DND-41 (cell line): ENCODE data around the gene GPN1.
A peak's percentile ranks its signal among the peaks of the same experiment; 100 is the strongest.
"Not testable (repeated sequence)": the region's sequence is repeated elsewhere in the genome, so short reads cannot be mapped to it uniquely, and the experiment has no call there.

Source experiments
- ATAC-seq: fragments of 200-7000 bp; cut with Tn5 transposase; 3 replicates; pipeline ENCODE4 v1.9.1; 2021; ENCODE audit warnings: low read depth; ENCODE audit not compliant: insufficient read depth
- DNase-seq: peaks from one replicate; pipeline ENCODE4 v3.0.0-alpha.2; 2020
- H2AFZ ChIP-seq: 2 replicates; pipeline ENCODE4 v1.6.0; 2012; ENCODE audit warnings: low read depth, low read length
- H3K27ac ChIP-seq: 2 replicates; pipeline ENCODE4 v1.5.1; 2012; ENCODE audit warnings: low read length, inconsistent platforms
- H3K27me3 ChIP-seq: fragments of 200-600 bp; sonication (generic); 2 replicates; pipeline ENCODE4 v1.6.0; 2012; ENCODE audit warnings: low read length, mild to moderate bottlenecking, inconsistent platforms; ENCODE audit not compliant: insufficient read depth, poor library complexity
- H3K36me3 ChIP-seq: 2 replicates; pipeline ENCODE4 v1.5.1; 2012; ENCODE audit warnings: low read length, inconsistent platforms; ENCODE audit not compliant: insufficient read depth
- H3K4me1 ChIP-seq: 2 replicates; pipeline ENCODE4 v1.5.1; 2012; ENCODE audit warnings: mild to moderate bottlenecking, low read length; ENCODE audit not compliant: insufficient read depth
- H3K4me2 ChIP-seq: 2 replicates; pipeline ENCODE4 v1.6.0; 2012; ENCODE audit warnings: mild to moderate bottlenecking, moderate library complexity, low read length, inconsistent platforms; ENCODE audit not compliant: insufficient read depth
- H3K4me3 ChIP-seq, 2 experiments: fragments of 200-600 bp in 1 of 2; shearing (Covaris generic) in 1 of 2; 2 replicates each; pipeline ENCODE4 v1.5.1; 2012 to 2016; ENCODE audit warnings: inconsistent platforms in 2 of 2, low read length in 2 of 2, mild to moderate bottlenecking in 2 of 2, low read depth in 1 of 2, moderate library complexity in 1 of 2
- H3K79me2 ChIP-seq: 2 replicates; pipeline ENCODE4 v1.6.0; 2012; ENCODE audit warnings: low read length, inconsistent platforms; ENCODE audit not compliant: insufficient read depth
- H3K9ac ChIP-seq: 2 replicates; pipeline ENCODE4 v1.6.0; 2012; ENCODE audit warnings: low read depth, mild to moderate bottlenecking, inconsistent platforms, low read length, moderate library complexity
- H3K9me3 ChIP-seq: 2 replicates; pipeline ENCODE4 v1.5.1; 2012; ENCODE audit warnings: low read length, moderate library complexity, mild to moderate bottlenecking, inconsistent platforms; ENCODE audit not compliant: insufficient read depth, severe bottlenecking
- H4K20me1 ChIP-seq: 2 replicates; pipeline ENCODE4 v1.6.0; 2012; ENCODE audit warnings: low read length; ENCODE audit not compliant: insufficient read depth
- EZH2 ChIP-seq: IDR thresholded peaks from 3 replicates; pipeline ENCODE4 v1.6.1; 2012; ENCODE audit warnings: borderline replicate concordance, low read depth, mild to moderate bottlenecking, moderate library complexity, low read length, inconsistent platforms; ENCODE audit not compliant: severe bottlenecking
- TF ChIP-seq, protein P1 (sequence below): IDR thresholded peaks from 2 replicates; pipeline ENCODE4 v1.5.1; 2012; ENCODE audit warnings: borderline replicate concordance, low read length, moderate library complexity, mild to moderate bottlenecking; ENCODE audit not compliant: poor library complexity, severe bottlenecking; ENCODE audit errors: extremely low read depth

GPN1 gene

DNA sequence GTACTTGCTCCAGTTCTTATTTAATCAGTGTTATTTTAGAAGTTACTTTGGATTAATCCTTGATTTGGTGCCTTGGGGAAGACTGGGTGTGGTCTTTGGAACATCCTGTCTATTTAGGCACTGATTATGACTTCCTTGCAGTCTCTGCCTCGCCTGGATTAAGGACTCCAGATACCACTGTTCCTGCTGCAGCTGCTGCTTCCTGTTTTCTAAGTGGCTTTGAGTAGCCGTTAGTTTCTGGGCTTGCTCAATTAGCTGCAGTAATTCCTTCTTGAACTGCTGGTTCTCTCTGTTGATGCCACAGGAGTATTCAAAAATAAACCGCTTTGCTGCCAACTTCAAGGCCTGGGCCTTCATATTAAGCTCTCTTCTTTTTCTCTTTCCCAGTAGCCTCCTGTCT lies 1.9 kb upstream of the GPN1 start:
- not testable (repeated sequence) for H4K20me1 ChIP-seq, H2AFZ ChIP-seq, H3K27me3 ChIP-seq, H3K9me3 ChIP-seq, H3K4me3 ChIP-seq
- H3K9ac ChIP-seq = peak overlapping the region; percentile 68
- peaks cover 46% of the 10 kb centered on the region for H3K4me1 ChIP-seq
- peak overlapping the region; percentile 73 for H3K4me2 ChIP-seq
- peaks cover 26% of the 10 kb centered on the region for H3K79me2 ChIP-seq
- peaks cover 24% of the 10 kb centered on the region for H3K36me3 ChIP-seq
- peak; percentile 21; the same call in 2 of the 3 replicates for ATAC-seq
- H3K27ac ChIP-seq = peak overlapping the region; percentile 86
- peak; percentile 35 for DNase-seq

DNA sequence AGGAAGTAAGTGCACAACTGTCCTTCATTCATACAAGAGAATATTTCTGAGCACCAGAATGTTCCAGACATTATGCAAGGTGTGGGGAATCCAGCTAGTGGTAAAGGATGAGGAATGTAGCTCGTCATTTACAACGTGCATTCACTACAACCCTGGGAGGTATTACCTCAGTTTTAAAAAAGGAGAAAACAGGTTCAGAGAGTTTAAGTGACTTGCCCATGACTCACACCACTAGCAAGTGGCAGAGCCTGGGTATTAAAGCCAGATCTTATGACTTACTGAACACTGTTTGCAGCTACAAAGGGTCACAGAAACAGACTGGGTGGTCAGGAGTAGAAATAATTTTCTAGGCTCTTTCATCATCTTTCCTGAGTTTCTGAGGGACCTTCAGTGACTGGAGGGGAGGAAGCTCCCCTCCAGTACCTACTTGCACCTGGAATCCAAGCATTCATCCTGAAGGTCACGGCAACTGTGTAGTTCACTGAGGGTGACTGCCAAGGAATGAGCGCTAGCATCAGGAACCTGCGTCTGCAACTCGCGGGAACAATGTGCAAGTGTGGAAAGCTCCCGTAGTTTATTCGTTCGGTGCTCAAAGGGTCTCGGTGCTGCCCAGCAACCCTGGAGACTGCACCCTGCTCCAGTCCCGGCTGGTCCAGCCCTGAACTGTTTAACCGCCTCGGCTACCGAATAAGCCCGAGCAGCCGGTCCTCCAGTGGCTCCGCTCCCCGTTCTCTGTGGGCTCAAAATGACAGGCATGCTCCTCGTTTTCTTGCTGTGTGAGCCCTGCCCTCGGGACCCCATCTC lies 685 bp upstream of the GPN1 start:
- H3K4me3 ChIP-seq = peak overlapping the region; percentile 57 to 85; a peak in 3 of 4 replicates
- H3K27me3 ChIP-seq = no peaks in the 10 kb centered on the region
- ATAC-seq (no peak; the same call in 2 of the 3 replicates), DNase-seq (no peak)
- H3K79me2 ChIP-seq = peaks cover 28% of the 10 kb centered on the region
- no peaks in the 10 kb centered on the region for H4K20me1 ChIP-seq
- peak overlapping the region; percentile 68 for H3K9ac ChIP-seq
- no peak for TF ChIP-seq EZH2
- TF ChIP-seq, protein P1, sequence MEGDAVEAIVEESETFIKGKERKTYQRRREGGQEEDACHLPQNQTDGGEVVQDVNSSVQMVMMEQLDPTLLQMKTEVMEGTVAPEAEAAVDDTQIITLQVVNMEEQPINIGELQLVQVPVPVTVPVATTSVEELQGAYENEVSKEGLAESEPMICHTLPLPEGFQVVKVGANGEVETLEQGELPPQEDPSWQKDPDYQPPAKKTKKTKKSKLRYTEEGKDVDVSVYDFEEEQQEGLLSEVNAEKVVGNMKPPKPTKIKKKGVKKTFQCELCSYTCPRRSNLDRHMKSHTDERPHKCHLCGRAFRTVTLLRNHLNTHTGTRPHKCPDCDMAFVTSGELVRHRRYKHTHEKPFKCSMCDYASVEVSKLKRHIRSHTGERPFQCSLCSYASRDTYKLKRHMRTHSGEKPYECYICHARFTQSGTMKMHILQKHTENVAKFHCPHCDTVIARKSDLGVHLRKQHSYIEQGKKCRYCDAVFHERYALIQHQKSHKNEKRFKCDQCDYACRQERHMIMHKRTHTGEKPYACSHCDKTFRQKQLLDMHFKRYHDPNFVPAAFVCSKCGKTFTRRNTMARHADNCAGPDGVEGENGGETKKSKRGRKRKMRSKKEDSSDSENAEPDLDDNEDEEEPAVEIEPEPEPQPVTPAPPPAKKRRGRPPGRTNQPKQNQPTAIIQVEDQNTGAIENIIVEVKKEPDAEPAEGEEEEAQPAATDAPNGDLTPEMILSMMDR = no peak
- peak overlapping the region; percentile 98 for H2AFZ ChIP-seq
- H3K36me3 ChIP-seq = peaks cover 27% of the 10 kb centered on the region
- H3K9me3 ChIP-seq = no peaks in the 10 kb centered on the region
- peak overlapping the region; percentile 73 for H3K4me2 ChIP-seq
- H3K27ac ChIP-seq = peak overlapping the region; percentile 86
- peaks cover 46% of the 10 kb centered on the region for H3K4me1 ChIP-seq

DNA sequence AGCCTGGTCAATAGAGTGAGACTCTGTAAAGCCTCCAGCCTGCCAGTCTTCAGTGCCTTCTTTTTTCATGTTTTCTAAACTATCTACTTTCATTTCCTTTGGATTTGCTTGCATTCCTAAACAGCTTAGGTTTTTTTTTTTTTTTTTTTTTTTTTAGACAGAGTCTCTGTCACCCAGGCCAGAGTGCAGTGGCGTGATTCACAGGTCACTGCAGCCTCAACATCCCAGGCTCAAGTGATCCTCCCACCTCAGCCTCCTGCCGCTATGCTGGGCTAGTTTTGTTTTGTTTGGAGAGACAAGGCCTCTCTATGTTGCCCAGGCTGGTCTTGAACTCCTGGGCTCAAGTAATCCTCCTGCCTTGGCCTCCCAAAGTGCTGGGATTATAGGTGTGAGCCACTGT lies 1.4 kb downstream of the GPN1 start:
- not testable (repeated sequence) for ATAC-seq, H3K9ac ChIP-seq, DNase-seq, H3K9me3 ChIP-seq, H2AFZ ChIP-seq, H3K27me3 ChIP-seq, H4K20me1 ChIP-seq, H3K4me3 ChIP-seq, H3K27ac ChIP-seq
- Histone ChIP-seq H3K4me2 (peak overlapping the region; percentile 73), H3K36me3 (peaks cover 45% of the 10 kb centered on the region), H3K4me1 (peaks cover 46% of the 10 kb centered on the region), H3K79me2 (peaks cover 28% of the 10 kb centered on the region)

DNA sequence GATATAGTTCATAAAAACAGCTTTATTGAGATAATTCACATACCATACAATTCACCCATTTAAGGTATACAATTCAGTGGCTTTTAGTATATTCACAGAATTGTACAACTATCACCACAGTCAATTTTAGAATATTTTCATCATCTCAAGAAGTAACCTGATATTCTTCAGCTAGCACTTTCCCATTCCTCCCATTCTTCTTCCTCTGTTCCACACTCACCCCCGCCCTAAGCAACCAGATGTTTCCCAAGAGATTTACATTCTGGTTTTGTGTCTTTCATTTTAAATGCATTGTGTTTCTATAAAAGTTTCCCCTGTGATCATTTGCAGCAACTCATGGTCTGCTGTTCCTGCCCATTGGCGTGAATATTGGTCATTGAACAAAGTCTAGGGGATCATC lies 5.4 kb downstream of the GPN1 start:
- Histone ChIP-seq H3K9me3 (no peaks in the 10 kb centered on the region), H3K36me3 (peaks cover 82% of the 10 kb centered on the region), H3K4me2 (no peak overlapping the region), H3K9ac (no peak overlapping the region), H4K20me1 (no peaks in the 10 kb centered on the region), H3K27ac (no peak overlapping the region), H3K27me3 (no peaks in the 10 kb centered on the region), H2AFZ (no peak overlapping the region), H3K4me3 (no peak overlapping the region), H3K4me1 (peaks cover 20% of the 10 kb centered on the region), H3K79me2 (peaks cover 20% of the 10 kb centered on the region)
- no peak for DNase-seq
- TF ChIP-seq EZH2 = no peak
- TF ChIP-seq, protein P1 = no peak
- no peak for ATAC-seq
